ENCODE measurements around the gene FAM193A. TPM values are rescaled to one million over a fixed set of nuclear protein-coding genes. Genes with fewer than 3 reads are reported as not detected.
"Not testable (repeated sequence)": the region's sequence is repeated elsewhere in the genome, so short reads cannot be mapped to it uniquely, and the experiment has no call there.

FAM193A gene
- polyA plus RNA-seq, 4 donors, result 23.6 to 33.0 (median 28.4) TPM

DNA sequence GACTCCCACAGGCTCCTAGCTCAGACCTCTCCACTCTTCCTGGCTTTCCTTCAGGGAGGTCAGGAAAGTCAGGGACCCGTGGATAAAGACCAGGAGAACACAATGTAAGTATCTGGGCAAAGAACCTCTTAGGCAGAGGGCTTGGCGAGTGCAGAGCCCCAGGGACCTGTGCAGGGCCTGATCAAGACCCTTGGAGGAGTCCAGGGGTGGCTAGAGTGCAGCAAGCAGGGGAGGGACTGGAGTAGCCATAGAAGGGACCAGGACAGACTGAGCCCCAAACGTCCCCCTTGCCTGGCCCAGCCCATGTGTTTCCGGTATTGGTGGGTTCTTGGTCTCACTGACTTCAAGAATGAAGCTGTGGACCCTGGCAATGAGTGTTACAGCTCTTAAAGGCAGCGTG is 225.6 kb downstream of the FAM193A start:
- no peak for DNase-seq (ENCODE audit: low read depth in 4 of 4, low spot score in 2 of 4)

GRCh38 chr4:2762486-2763370 is 226.3 kb downstream of the FAM193A start:
- not testable (repeated sequence) for DNase-seq (ENCODE audit: low read depth in 4 of 4, low spot score in 2 of 4)

DNA sequence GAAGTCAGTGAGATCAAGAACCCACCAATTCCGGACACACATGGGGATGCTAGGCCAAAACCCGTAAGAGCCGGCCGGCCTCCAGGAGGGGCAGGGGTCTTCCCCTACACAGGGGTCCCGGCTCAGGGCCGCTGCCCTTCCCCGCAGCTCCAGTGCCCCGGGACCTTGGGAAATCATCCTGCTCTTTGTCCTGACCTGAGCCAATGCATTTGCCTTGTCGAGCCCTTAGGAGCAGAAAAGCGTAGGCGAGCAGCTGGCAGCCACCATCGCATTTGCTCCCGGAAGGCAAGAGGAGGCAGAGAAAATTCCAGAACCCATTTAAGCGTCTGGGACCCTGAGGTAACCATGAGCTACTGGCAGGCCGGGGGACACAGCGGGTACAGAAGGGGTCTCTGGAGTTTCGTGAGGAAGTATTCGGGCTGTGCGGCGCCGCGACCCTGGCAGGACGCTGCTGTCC is 227.1 kb downstream of the FAM193A start:
- DNase-seq (ENCODE audit: low read depth in 4 of 4, low spot score in 2 of 4), result no peak

DNA sequence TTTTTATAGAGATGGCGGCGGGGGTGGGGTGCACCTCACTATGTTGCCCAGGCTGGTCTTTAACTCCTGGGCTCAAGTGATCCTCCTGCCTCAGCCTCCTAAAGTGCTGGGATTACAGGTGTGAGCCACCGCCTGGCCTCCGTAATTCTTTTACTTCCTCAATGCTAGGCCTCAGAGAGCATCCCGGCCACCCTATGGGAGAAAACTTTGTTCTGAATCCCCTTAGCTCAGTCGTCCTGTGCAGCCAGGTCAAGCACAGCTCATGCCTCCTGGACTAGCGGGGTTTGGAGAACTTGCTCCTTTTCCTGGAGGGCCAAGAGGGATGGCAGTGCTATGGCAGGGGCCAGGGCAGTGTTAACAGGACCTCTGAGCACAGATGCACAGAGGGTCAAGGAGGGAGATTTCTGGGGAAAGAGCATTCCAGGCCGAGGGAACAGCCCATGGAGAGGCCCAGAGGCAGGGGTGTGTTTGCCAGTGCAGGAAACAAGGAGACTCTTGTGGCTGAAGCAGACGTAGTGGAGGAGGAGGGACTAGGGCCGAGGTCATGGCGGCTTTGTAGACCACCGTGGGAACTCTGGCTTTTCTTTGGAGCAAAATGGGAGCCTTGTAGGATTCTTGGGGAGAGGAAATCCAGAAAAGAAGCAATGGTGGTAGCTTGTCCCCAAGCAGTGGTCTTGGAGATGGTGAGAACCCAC is 229.5 kb downstream of the FAM193A start:
- DNase-seq (ENCODE audit: low read depth in 4 of 4, low spot score in 2 of 4), result no peak

- DNase-seq (ENCODE audit: low read depth in 4 of 4, low spot score in 2 of 4), result no peak
Measured at GRCh38 chr4:2767046-2767704, 230.7 kb downstream of the FAM193A start.

GRCh38 chr4:2767705-2768074 is 231.2 kb downstream of the FAM193A start:
- DNase-seq (ENCODE audit: low read depth in 4 of 4, low spot score in 2 of 4), result no peak

GRCh38 chr4:2768124-2768523 is 231.7 kb downstream of the FAM193A start:
- no peak for DNase-seq (ENCODE audit: low read depth in 4 of 4, low spot score in 2 of 4)

GRCh38 chr4:2768921-2769336 is 232.5 kb downstream of the FAM193A start:
- no peak for DNase-seq (ENCODE audit: low read depth in 4 of 4, low spot score in 2 of 4)

GRCh38 chr4:2771264-2771663 is 234.8 kb downstream of the FAM193A start:
- DNase-seq (ENCODE audit: low read depth in 4 of 4, low spot score in 2 of 4), result no peak

DNA sequence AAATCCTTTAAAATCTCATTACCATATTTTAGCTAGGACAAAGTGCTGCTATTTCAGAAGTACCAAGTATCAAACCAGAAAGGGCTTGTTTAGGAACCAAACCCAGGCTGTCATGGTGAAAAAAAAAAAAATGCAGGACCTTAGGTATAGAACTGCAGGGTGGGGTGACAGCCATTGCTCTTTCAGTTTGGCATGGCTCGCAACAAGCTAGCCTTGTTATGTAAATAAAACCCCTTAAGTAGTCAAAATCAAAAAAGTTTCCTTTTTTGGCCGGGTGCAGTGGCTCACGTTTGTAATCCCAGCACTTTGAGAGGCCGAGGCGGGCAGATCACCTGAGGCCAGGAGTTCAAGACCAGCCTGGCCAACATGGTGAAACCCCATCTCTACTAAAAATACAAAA is 244.2 kb downstream of the FAM193A start:
- not testable (repeated sequence) for DNase-seq (ENCODE audit: low read depth in 4 of 4, low spot score in 2 of 4)

- no peak for DNase-seq (ENCODE audit: low read depth in 4 of 4, low spot score in 2 of 4)
Measured at GRCh38 chr4:2781911-2782310, 245.5 kb downstream of the FAM193A start.

Other genes starting within 250 kb of the FAM193A start
- gene ZFYVE28, start 118.0 kb upstream of the FAM193A start, polyA plus RNA-seq (ENCODE audit: insufficient read length in 4 of 4), result 1 to 10 TPM; 2.3 to 3.1 (median 2.7) TPM
- gene CFAP99, start 117.7 kb upstream of the FAM193A start, polyA plus RNA-seq (ENCODE audit: insufficient read length in 4 of 4), result 1 to 10 TPM in 2 of 4 donors, under 1 TPM in 2; 0.35 to 1.6 (median 1.1) TPM
- gene RNF4, start 67.5 kb upstream of the FAM193A start, polyA plus RNA-seq (ENCODE audit: insufficient read length in 4 of 4), result 10 to 100 TPM; 66.5 to 71.8 (median 70.9) TPM
- 10 to 100 TPM; 15.5 to 24.2 (median 22.2) TPM for gene TNIP2, start 219.7 kb downstream of the FAM193A start, polyA plus RNA-seq (ENCODE audit: insufficient read length in 4 of 4)

Data from left renal cortex interstitium (tissue), 4 donors.